ENCODE results near the gene GTF2F2. TPM values are rescaled to one million over a fixed set of nuclear protein-coding genes. Genes with fewer than 3 reads are reported as not detected.

GTF2F2 gene, protein sequence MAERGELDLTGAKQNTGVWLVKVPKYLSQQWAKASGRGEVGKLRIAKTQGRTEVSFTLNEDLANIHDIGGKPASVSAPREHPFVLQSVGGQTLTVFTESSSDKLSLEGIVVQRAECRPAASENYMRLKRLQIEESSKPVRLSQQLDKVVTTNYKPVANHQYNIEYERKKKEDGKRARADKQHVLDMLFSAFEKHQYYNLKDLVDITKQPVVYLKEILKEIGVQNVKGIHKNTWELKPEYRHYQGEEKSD
- 10 to 100 TPM; 15.3 to 15.5 TPM for total RNA-seq

DNA sequence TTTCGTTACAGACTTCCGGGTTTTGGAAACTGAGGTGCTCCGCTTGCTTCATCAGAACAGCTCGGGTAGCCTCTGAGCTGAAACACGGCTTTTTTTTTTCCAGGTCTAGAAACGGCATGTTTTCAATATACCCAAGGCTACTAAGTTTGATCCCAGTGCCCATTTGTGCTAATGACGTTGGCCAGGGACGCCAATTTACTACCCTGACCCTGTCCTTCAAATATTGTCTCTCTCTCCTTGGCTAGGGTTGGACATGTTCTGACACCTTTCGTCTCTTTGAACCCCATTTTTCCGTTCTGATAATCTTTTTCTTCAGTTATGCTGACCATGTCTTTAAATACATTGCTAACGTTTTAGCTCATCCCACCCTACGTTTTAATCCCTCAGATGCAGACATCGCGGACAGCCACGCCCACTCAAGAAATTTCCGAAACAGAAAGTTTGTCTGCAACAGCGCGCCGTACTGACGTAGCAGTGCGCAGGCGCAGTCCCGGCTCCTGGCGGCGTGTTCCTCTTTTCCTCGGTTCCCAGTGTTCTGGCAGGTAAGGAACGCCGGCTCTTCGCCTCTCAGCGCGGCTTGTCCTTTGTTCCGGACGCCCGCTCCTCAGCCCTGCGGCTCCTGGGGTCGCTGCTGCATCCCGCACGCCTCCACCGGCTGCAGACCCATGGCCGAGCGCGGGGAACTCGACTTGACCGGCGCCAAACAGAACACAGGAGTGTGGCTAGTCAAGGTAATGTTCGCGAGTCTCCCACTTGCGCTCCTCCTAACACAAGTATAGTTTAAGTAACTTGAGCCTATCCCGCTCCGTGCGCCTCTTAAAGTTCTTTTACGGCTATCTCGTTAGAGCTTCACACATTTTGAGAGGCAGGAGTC, at the start of gene GTF2F2:
Gene GTF2F2 (plus strand): TSS at position 520 of the 874 bp plus-strand sequence. CDS start 146 bp downstream, at position 666.
- no peak within 1 kb of the TSS for H3K27ac Mint-ChIP-seq
- ChIA-PET POLR2A (interaction anchor here (0.6 to 2.0 kb wide), 5 partner anchors 11 to 1060 kb away, joined by 3 to 5 read pairs (median 3); no protein-coding TSS in a partner anchor), CTCF (interaction anchor here (0.6 to 1.0 kb wide), 4 partner anchors 10 to 189 kb away, joined by 3 to 6 read pairs (median 4); no protein-coding TSS in a partner anchor)
- no peaks in the 10 kb centered on the region for H3K27me3 Mint-ChIP-seq
- H3K4me3 Mint-ChIP-seq: no peak within 1 kb of the TSS
- no peaks in the 10 kb centered on the region for H3K36me3 Mint-ChIP-seq (ENCODE audit: low read depth)
- H3K9me3 Mint-ChIP-seq: no peaks in the 10 kb centered on the region
- DNase-seq: peak; percentile 87
- H3K4me1 Mint-ChIP-seq: peaks cover 6% of the 10 kb centered on the region

- no peaks in the 10 kb centered on the region for H3K36me3 Mint-ChIP-seq (ENCODE audit: low read depth)
- POLR2A ChIA-PET: no interaction called here
- H3K27me3 Mint-ChIP-seq: peaks cover 20% of the 10 kb centered on the region
Measured at GRCh38 chr13:45073809-45074208, 46.5 kb upstream of the GTF2F2 start.

DNA sequence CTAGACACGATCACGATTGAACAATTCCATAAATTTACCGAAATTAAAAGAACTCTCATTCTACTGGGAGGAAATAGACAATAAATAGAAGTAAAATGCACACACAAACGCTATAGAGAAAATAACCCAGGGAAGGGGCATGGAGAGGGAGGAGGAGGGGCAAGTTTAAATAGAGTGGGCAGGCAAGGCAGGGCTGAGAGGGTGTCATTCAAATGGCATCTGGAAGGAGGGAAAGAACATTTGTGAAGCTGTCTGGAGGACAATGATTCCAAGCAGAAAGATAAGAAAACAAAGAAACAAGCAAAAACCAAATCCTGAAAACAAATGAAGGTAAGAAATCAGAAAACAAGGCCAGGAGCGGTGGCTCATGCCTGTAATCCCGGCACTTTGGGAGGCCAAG, 45.6 kb upstream of the GTF2F2 start:
- no peak for DNase-seq
- CTCF ChIA-PET: no interaction called here
- Mint-ChIP-seq H3K9me3 (no peaks in the 10 kb centered on the region), H3K4me1 (no peaks in the 10 kb centered on the region), H3K36me3 (ENCODE audit: low read depth) (no peaks in the 10 kb centered on the region), H3K27me3 (peaks cover 22% of the 10 kb centered on the region), H3K27ac (no peak overlapping the region), H3K4me3 (no peak overlapping the region)
- POLR2A ChIA-PET: no interaction called here

More at GRCh38 chr13:45073809-45074208, 46.5 kb upstream of the GTF2F2 start:
- H3K4me1 Mint-ChIP-seq: no peaks in the 10 kb centered on the region
- CTCF ChIA-PET: no interaction called here
- no peak overlapping the region for H3K4me3 Mint-ChIP-seq
- no peak overlapping the region for H3K27ac Mint-ChIP-seq
- no peaks in the 10 kb centered on the region for H3K9me3 Mint-ChIP-seq
- no peak for DNase-seq

DNA sequence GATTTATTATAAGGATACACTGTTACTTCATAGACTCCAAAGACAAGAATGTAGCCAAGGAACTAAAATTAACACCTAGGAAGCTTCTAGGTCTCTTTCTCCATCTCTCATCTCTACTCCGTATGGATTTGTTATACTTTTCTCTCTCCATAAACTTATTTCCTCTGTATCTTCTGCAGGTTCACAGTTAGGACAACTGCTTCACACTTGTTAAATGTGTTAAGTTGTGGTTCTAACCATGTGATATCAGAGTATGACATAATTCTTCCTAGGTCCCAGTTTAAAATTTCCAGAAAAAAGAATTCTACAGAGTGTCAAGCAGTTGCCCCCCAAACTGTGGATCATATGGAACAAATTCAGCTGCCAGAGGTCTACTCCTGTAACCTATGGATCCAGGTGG, 42.3 kb upstream of the GTF2F2 start:
- Mint-ChIP-seq H3K4me1 (no peaks in the 10 kb centered on the region), H3K4me3 (no peak overlapping the region), H3K9me3 (no peaks in the 10 kb centered on the region), H3K27me3 (peaks cover 25% of the 10 kb centered on the region), H3K36me3 (ENCODE audit: low read depth) (no peaks in the 10 kb centered on the region), H3K27ac (no peak overlapping the region)
- DNase-seq: no peak
- ChIA-PET CTCF (no interaction called here), POLR2A (no interaction called here)

DNA sequence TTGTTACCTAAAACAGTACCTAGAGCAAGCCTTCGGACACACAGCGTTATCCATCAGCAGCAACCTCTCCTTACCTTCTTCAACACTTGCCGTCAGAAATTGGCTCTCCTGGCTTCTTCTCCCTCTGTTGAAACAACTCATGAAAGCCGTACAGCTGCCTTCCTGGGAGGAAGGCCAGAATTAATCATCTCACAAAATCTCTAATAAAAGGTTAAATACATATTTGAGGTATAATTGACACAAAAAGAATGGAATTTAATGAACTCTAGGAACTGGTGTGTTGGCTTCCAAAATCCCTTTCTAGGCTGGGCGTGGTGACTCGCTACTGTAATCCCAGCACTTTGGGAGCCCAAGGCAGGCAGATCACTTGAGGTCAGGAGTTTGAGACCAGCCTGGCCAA, 37.3 kb upstream of the GTF2F2 start:
- peaks cover 13% of the 10 kb centered on the region for H3K27me3 Mint-ChIP-seq
- no peak for DNase-seq
- CTCF ChIA-PET: no interaction called here
- H3K27ac Mint-ChIP-seq: no peak overlapping the region
- no peaks in the 10 kb centered on the region for H3K36me3 Mint-ChIP-seq (ENCODE audit: low read depth)
- H3K4me1 Mint-ChIP-seq: no peaks in the 10 kb centered on the region
- H3K4me3 Mint-ChIP-seq: no peak overlapping the region
- H3K9me3 Mint-ChIP-seq: no peaks in the 10 kb centered on the region
- POLR2A ChIA-PET: no interaction called here

DNA sequence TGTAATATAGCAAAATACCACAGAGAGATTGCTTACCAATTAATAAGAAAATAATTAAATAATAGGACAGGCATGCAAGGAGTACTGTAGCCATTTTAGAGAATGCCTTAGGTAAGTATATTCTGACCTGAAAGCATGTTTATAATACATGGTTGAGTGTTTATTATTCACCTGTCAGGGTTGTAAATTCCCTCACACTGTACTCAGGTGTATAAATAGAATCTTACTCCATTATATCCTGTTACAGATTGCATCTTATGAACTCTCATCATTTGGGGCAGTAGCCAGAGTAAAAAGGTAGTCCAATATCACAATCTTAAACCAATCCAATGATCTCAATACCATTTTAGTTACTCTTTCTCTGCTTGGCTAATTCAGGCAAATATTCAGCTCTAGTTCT, 35.8 kb upstream of the GTF2F2 start:
- Mint-ChIP-seq H3K27ac (no peak overlapping the region), H3K4me1 (no peaks in the 10 kb centered on the region), H3K4me3 (no peak overlapping the region), H3K27me3 (peaks cover 10% of the 10 kb centered on the region), H3K36me3 (ENCODE audit: low read depth) (no peaks in the 10 kb centered on the region), H3K9me3 (no peaks in the 10 kb centered on the region)
- POLR2A ChIA-PET: no interaction called here
- DNase-seq: no peak
- CTCF ChIA-PET: no interaction called here

DNA sequence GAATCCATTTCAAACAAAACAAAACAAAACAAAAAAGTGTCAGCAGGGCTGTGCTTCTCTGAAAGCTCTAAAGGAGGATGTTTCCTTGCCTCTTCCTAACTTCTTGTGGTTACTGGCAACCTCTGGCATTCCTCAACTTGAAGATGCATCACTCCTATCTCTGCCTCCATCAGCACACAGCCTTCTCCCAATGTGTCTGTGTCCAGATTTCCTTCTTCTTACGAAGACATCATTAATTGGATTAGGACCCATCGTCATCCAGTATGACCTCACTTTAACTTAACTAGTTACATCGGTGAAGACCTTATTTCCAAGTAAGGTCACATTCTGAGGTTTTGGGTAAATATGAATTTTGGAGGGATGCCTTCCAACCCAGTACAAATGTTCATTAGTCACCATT, 33.8 kb upstream of the GTF2F2 start:
- Mint-ChIP-seq H3K27me3 (peaks cover under 1% of the 10 kb centered on the region), H3K9me3 (no peaks in the 10 kb centered on the region), H3K36me3 (ENCODE audit: low read depth) (no peaks in the 10 kb centered on the region), H3K4me1 (no peaks in the 10 kb centered on the region), H3K4me3 (no peak overlapping the region), H3K27ac (no peak overlapping the region)
- DNase-seq: no peak
- ChIA-PET CTCF (interaction anchor here (0.5 kb wide), 1 partner anchor 11 kb away, joined by 3 read pairs; no protein-coding TSS in a partner anchor), POLR2A (no interaction called here)

GRCh38 chr13:45092663-45093062, 27.6 kb upstream of the GTF2F2 start:
- DNase-seq: no peak
- no peaks in the 10 kb centered on the region for H3K4me1 Mint-ChIP-seq
- ChIA-PET CTCF (interaction anchor here (0.7 kb wide), 2 partner anchors 77 to 215 kb away, joined by 3 to 4 read pairs; no protein-coding TSS in a partner anchor), POLR2A (interaction anchor here (0.6 kb wide), 1 partner anchor 159 kb away, joined by 5 read pairs; no protein-coding TSS in a partner anchor)
- H3K9me3 Mint-ChIP-seq: no peaks in the 10 kb centered on the region
- H3K27me3 Mint-ChIP-seq: peaks cover 7% of the 10 kb centered on the region
- no peak overlapping the region for H3K4me3 Mint-ChIP-seq
- no peaks in the 10 kb centered on the region for H3K36me3 Mint-ChIP-seq (ENCODE audit: low read depth)
- H3K27ac Mint-ChIP-seq: no peak overlapping the region

DNA sequence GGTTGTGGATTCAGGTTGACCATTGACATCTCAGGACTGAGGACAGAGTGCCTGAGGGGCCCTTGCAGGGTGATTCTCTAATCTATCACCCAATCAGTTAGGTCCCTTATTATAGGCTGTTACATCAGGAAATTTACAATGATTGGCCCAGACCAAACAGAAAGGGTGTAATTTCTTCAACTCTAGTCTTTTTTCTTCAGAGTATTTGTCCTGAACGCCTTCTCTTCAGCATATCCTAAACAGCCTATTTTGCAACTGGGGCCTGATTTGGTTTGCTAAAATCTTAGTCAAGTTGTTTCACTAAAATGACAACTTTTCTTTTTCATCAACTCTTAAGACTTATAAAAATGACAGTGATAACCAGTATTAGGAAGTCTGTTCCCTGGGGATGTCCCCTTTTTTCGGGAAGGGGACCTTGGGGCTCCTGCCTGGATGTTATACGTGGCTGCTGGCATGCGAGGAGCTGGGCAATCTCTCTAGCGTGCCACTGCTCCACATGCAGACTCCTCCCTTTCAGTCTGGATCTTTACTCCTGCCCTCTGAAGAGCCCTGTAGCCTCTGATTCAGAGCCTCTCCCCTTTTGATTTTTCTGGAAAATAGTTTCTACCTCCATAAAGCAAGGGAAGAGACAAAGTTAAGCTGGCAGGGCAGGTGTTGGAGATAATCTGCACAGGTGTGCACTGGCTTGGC, 19.6 kb upstream of the GTF2F2 start:
- no peak for DNase-seq
- Mint-ChIP-seq H3K36me3 (ENCODE audit: low read depth) (no peaks in the 10 kb centered on the region), H3K4me1 (no peaks in the 10 kb centered on the region), H3K9me3 (no peaks in the 10 kb centered on the region), H3K27ac (no peak overlapping the region), H3K4me3 (no peak overlapping the region), H3K27me3 (peaks cover 9% of the 10 kb centered on the region)
- POLR2A ChIA-PET: no interaction called here
- CTCF ChIA-PET: no interaction called here

- no peak overlapping the region for H3K4me3 Mint-ChIP-seq
- H3K36me3 Mint-ChIP-seq (ENCODE audit: low read depth): no peaks in the 10 kb centered on the region
- no peaks in the 10 kb centered on the region for H3K9me3 Mint-ChIP-seq
- no peak overlapping the region for H3K27ac Mint-ChIP-seq
- ChIA-PET POLR2A (no interaction called here), CTCF (no interaction called here)
- H3K4me1 Mint-ChIP-seq: no peaks in the 10 kb centered on the region
- no peak for DNase-seq
- H3K27me3 Mint-ChIP-seq: peaks cover 14% of the 10 kb centered on the region
Measured at GRCh38 chr13:45101327-45102018, 18.8 kb upstream of the GTF2F2 start.

DNA sequence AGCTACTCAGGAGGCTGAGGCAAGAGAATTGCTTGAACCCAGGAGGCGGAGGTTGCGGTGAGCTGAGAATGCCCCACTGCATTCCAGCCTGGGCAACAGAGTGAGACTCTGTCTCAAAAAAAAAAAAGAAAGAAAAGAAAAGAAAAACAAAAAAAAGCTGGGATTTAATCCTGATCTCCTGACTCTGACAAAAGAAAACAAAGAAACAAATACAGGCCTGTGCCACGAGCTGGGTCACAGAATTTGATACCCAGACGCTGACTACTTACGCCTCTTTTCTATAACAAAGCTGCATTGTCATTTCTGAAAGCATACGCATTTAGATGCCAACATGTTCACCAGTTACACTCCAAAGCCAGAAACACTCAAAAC, 18.2 kb upstream of the GTF2F2 start:
- Mint-ChIP-seq H3K9me3 (no peaks in the 10 kb centered on the region), H3K27me3 (peaks cover 17% of the 10 kb centered on the region), H3K4me3 (no peak overlapping the region), H3K27ac (no peak overlapping the region), H3K36me3 (ENCODE audit: low read depth) (no peaks in the 10 kb centered on the region), H3K4me1 (no peaks in the 10 kb centered on the region)
- ChIA-PET POLR2A (interaction anchor here (1.0 kb wide), 1 partner anchor 19 kb away, joined by 4 read pairs; no protein-coding TSS in a partner anchor), CTCF (no interaction called here)
- no peak for DNase-seq

GRCh38 chr13:45103449-45103848, 16.9 kb upstream of the GTF2F2 start:
- H3K36me3 Mint-ChIP-seq (ENCODE audit: low read depth): no peaks in the 10 kb centered on the region
- H3K27me3 Mint-ChIP-seq: peaks cover 17% of the 10 kb centered on the region
- no peak overlapping the region for H3K27ac Mint-ChIP-seq
- no peaks in the 10 kb centered on the region for H3K9me3 Mint-ChIP-seq
- DNase-seq: no peak
- no peak overlapping the region for H3K4me3 Mint-ChIP-seq
- CTCF ChIA-PET: interaction anchor here (1.1 kb wide), 1 partner anchor 78 kb away, joined by 3 read pairs; no protein-coding TSS in a partner anchor
- POLR2A ChIA-PET: no interaction called here
- H3K4me1 Mint-ChIP-seq: no peaks in the 10 kb centered on the region

Measured in activated CD4-positive, alpha-beta memory T cell treated with anti-CD3 and anti-CD28 coated beads, Interleukin-2, amount 10 ng/mL, durations not matched to agents 7 days and 5 days (primary cell).